ENCODE measurements around the gene BRCA1.

BRCA1 gene

GRCh38 chr17:43021741-43022512, 103.2 kb downstream of the BRCA1 start, which contains the start of gene VAT1:
TSS of gene VAT1 (minus strand) at chr17:43022385. CDS start at chr17:43022322, 63 bp downstream.
- peak; percentile 87 for DNase-seq
- TF ChIP-seq CTCF (IDR thresholded peaks at IDR 0.05): no peak
- no peaks in the 10 kb centered on the region for H3K27me3 Mint-ChIP-seq (ENCODE audit: low read depth, poor library complexity)
- peaks cover 8% of the 10 kb centered on the region for H3K36me3 Mint-ChIP-seq (ENCODE audit: low read depth)
- H3K27ac Mint-ChIP-seq: peak within 1 kb of the TSS; percentile 87
- no peaks in the 10 kb centered on the region for H3K9me3 Mint-ChIP-seq
- H3K4me3 Mint-ChIP-seq: peak within 1 kb of the TSS; percentile 95
- peaks cover 56% of the 10 kb centered on the region for H3K4me1 Mint-ChIP-seq

GRCh38 chr17:43020789-43021740, 104.1 kb downstream of the BRCA1 start:
- Mint-ChIP-seq H3K36me3 (ENCODE audit: low read depth) (peaks cover 8% of the 10 kb centered on the region), H3K27me3 (ENCODE audit: low read depth, poor library complexity) (peaks cover 2% of the 10 kb centered on the region), H3K27ac (peak overlapping the region; percentile 87), H3K9me3 (no peaks in the 10 kb centered on the region), H3K4me1 (peaks cover 55% of the 10 kb centered on the region), H3K4me3 (peak overlapping the region; percentile 95)
- peak; percentile 54 for DNase-seq
- TF ChIP-seq CTCF (IDR thresholded peaks at IDR 0.05): no peak

GRCh38 chr17:43020030-43020621, 105.0 kb downstream of the BRCA1 start:
- no peaks in the 10 kb centered on the region for H3K9me3 Mint-ChIP-seq
- H3K27ac Mint-ChIP-seq: peak overlapping the region; percentile 79
- peaks cover 65% of the 10 kb centered on the region for H3K4me1 Mint-ChIP-seq
- peaks cover 14% of the 10 kb centered on the region for H3K36me3 Mint-ChIP-seq (ENCODE audit: low read depth)
- peaks cover 2% of the 10 kb centered on the region for H3K27me3 Mint-ChIP-seq (ENCODE audit: low read depth, poor library complexity)
- no peak for TF ChIP-seq CTCF (IDR thresholded peaks at IDR 0.05)
- peak overlapping the region; percentile 95 for H3K4me3 Mint-ChIP-seq
- DNase-seq: no peak

- Mint-ChIP-seq H3K4me1 (peaks cover 67% of the 10 kb centered on the region), H3K27me3 (ENCODE audit: low read depth, poor library complexity) (peaks cover 2% of the 10 kb centered on the region), H3K36me3 (ENCODE audit: low read depth) (peaks cover 15% of the 10 kb centered on the region), H3K9me3 (no peaks in the 10 kb centered on the region), H3K27ac (peak overlapping the region; percentile 79), H3K4me3 (peak overlapping the region; percentile 95)
- no peak for DNase-seq
- TF ChIP-seq CTCF (IDR thresholded peaks at IDR 0.05): no peak
Measured at GRCh38 chr17:43019418-43019817, 105.7 kb downstream of the BRCA1 start.

- H3K4me3 Mint-ChIP-seq: peak overlapping the region; percentile 60
- H3K27ac Mint-ChIP-seq: peak overlapping the region; percentile 94
Measured at GRCh38 chr17:43018932-43019331, 106.2 kb downstream of the BRCA1 start.

More at GRCh38 chr17:43018932-43019331, 106.2 kb downstream of the BRCA1 start:
- peaks cover 2% of the 10 kb centered on the region for H3K27me3 Mint-ChIP-seq (ENCODE audit: low read depth, poor library complexity)
- peaks cover 68% of the 10 kb centered on the region for H3K4me1 Mint-ChIP-seq
- DNase-seq: no peak
- no peaks in the 10 kb centered on the region for H3K9me3 Mint-ChIP-seq
- TF ChIP-seq CTCF (IDR thresholded peaks at IDR 0.05): no peak
- peaks cover 15% of the 10 kb centered on the region for H3K36me3 Mint-ChIP-seq (ENCODE audit: low read depth)
